ENCODE data around the gene TCF4.

- TF ChIP-seq POLR2A (IDR thresholded peaks at IDR 0.05) = no peak
- no peak for TF ChIP-seq CTCF (IDR thresholded peaks at IDR 0.05)
Observed at GRCh38 chr18:55331301-55331700, 256.7 kb downstream of the TCF4 start.
